ENCODE measurements around the gene MARCHF5. TPM values are rescaled to one million over a fixed set of nuclear protein-coding genes. Genes with fewer than 3 reads are reported as not detected.

MARCHF5 gene
- total RNA-seq, 1 experiment from 2014 or later: 39.1 TPM

GRCh38 chr10:92248566-92248965 lies 42.4 kb upstream of the MARCHF5 start:
- Histone ChIP-seq H3K79me2 (ENCODE audit: low read depth) (no peaks in the 10 kb centered on the region), H3K27ac (no peak overlapping the region), H3K4me2 (no peak overlapping the region), H3K36me3 (ENCODE audit: low read depth) (no peaks in the 10 kb centered on the region), H3F3A (ENCODE audit: insufficient read depth, low read depth) (peaks cover 6% of the 10 kb centered on the region), H2AFZ (no peak overlapping the region), H3K27me3 (ENCODE audit: insufficient read depth, low read depth) (no peaks in the 10 kb centered on the region), H4K20me1 (ENCODE audit: insufficient read depth) (no peaks in the 10 kb centered on the region), H3K4me1 (replicated peaks; ENCODE audit: insufficient read depth) (peaks cover 17% of the 10 kb centered on the region), H3K4me3 (no peak overlapping the region), H3K9me2 (ENCODE audit: insufficient read depth) (no peaks in the 10 kb centered on the region), H3K9me3 (ENCODE audit: insufficient read depth, low read depth) (no peaks in the 10 kb centered on the region)
- BruUV-seq (replicated peaks): no TSS peak
- CTCF ChIA-PET: no interaction called here
- POLR2A ChIA-PET (ENCODE audit: unreplicated experiment): interaction anchor here (0.6 kb wide), 1 partner anchor 82 kb away, joined by 5 read pairs; no protein-coding TSS in a partner anchor
- no peak for DNase-seq
- intact Hi-C loops (cut with micrococcal nuclease; ENCODE audit: unreplicated experiment): no loop called here
- TF ChIP-seq EZH2 (IDR thresholded peaks at IDR 0.05; ENCODE audit: low read depth) (no peak), CTCF (conservative IDR thresholded peaks at IDR 0.05) (no peak)

GRCh38 chr10:92263396-92263795 lies 27.6 kb upstream of the MARCHF5 start:
- Histone ChIP-seq H3K36me3 (ENCODE audit: low read depth) (no peaks in the 10 kb centered on the region), H2AFZ (no peak overlapping the region), H4K20me1 (ENCODE audit: insufficient read depth) (no peaks in the 10 kb centered on the region), H3K4me2 (peak overlapping the region; percentile 44), H3K9me2 (ENCODE audit: insufficient read depth) (no peaks in the 10 kb centered on the region), H3K79me2 (ENCODE audit: low read depth) (no peaks in the 10 kb centered on the region), H3K9me3 (ENCODE audit: insufficient read depth, low read depth) (no peaks in the 10 kb centered on the region), H3K4me1 (replicated peaks; ENCODE audit: insufficient read depth) (peaks cover 12% of the 10 kb centered on the region), H3F3A (ENCODE audit: insufficient read depth, low read depth) (no peaks in the 10 kb centered on the region), H3K4me3 (no peak overlapping the region), H3K27me3 (ENCODE audit: insufficient read depth, low read depth) (no peaks in the 10 kb centered on the region), H3K27ac (no peak overlapping the region)
- intact Hi-C loops (cut with micrococcal nuclease; ENCODE audit: unreplicated experiment): no loop called here
- DNase-seq: peak in 1 of 2 experiments; percentile 39
- ChIA-PET POLR2A (ENCODE audit: unreplicated experiment) (no interaction called here), CTCF (no interaction called here)
- TF ChIP-seq CTCF (conservative IDR thresholded peaks at IDR 0.05): no peak
- TF ChIP-seq EZH2 (IDR thresholded peaks at IDR 0.05; ENCODE audit: low read depth): no peak
- no TSS peak for BruUV-seq (replicated peaks)

- no peak for DNase-seq
- Histone ChIP-seq H3F3A (ENCODE audit: insufficient read depth, low read depth) (no peaks in the 10 kb centered on the region), H3K27ac (no peak overlapping the region), H3K9me2 (ENCODE audit: insufficient read depth) (no peaks in the 10 kb centered on the region), H2AFZ (no peak overlapping the region), H3K4me1 (replicated peaks; ENCODE audit: insufficient read depth) (peaks cover 12% of the 10 kb centered on the region), H3K4me3 (no peak overlapping the region), H4K20me1 (ENCODE audit: insufficient read depth) (no peaks in the 10 kb centered on the region), H3K4me2 (no peak overlapping the region), H3K9me3 (ENCODE audit: insufficient read depth, low read depth) (no peaks in the 10 kb centered on the region), H3K79me2 (ENCODE audit: low read depth) (no peaks in the 10 kb centered on the region), H3K36me3 (ENCODE audit: low read depth) (no peaks in the 10 kb centered on the region), H3K27me3 (ENCODE audit: insufficient read depth, low read depth) (no peaks in the 10 kb centered on the region)
- no TSS peak for BruUV-seq (replicated peaks)
- CTCF ChIA-PET: no interaction called here
- TF ChIP-seq CTCF (conservative IDR thresholded peaks at IDR 0.05): no peak
- TF ChIP-seq EZH2 (IDR thresholded peaks at IDR 0.05; ENCODE audit: low read depth): no peak
- POLR2A ChIA-PET (ENCODE audit: unreplicated experiment): no interaction called here
- intact Hi-C loops (cut with micrococcal nuclease; ENCODE audit: unreplicated experiment): no loop called here
These were observed 26.7 kb upstream of the MARCHF5 start for GRCh38 chr10:92264249-92264648.

Measured in PC-9 (cell line).